Choroid plexus epithelial cell (primary cell): ENCODE measurements around the gene DRC7.

Experiments used
- DNase-seq: peaks from one replicate; pipeline ENCODE4 v3.0.0-alpha.2; 2010; ENCODE audit warnings: low read depth
- H3K4me3 ChIP-seq: 2 replicates; pipeline ENCODE4 v1.5.1; 2011; ENCODE audit warnings: low read depth, mild to moderate bottlenecking, control low read depth, low read length, moderate library complexity
- CTCF ChIP-seq: conservative IDR thresholded peaks from 2 replicates; pipeline ENCODE4 v1.5.1; 2011; ENCODE audit warnings: low read depth, mild to moderate bottlenecking, control low read depth, inconsistent platforms, low read length, moderate library complexity

DRC7 gene

DNA sequence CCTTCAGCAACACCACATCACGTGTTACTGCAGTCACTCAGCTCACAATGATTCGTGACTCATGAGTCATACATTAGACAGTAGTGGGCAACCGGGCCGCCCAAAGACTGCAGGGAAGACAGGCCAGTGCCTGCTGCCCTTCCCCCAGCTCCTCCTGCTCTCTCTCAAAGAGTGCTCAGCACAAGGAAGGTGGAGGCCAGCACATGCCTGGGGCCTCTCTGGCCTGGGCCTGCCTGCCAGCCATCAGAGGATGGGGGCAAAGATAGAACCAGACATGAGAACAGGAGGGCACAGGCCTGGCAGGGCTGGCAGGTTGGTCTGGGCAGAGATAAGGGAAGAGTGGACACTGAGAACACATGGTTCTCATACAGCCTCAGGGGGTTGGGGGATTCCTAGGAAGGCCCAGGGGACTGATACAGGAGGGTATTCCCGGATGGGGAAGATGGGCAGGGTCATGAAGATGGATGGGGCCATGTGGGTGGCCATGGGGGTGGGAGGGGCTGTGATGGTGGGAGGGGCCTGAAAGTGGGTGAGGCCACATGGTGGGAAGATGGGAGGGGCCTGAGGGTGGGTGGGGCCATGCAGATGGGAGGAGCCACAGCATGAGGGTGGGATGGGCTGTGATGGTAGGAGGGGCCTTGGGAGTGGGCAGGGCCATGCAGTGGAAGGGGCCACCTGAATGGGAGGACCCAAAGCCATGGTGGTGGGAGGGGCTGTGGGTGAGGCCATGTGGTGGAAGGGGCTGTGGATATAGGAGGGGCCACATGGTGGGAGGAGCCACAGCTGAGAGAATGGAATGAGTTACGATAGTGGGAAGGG, 69.9 kb downstream of the DRC7 start:
- no peak overlapping the region for H3K4me3 ChIP-seq
- TF ChIP-seq CTCF, result no peak
- peak; percentile 79 for DNase-seq

DNA sequence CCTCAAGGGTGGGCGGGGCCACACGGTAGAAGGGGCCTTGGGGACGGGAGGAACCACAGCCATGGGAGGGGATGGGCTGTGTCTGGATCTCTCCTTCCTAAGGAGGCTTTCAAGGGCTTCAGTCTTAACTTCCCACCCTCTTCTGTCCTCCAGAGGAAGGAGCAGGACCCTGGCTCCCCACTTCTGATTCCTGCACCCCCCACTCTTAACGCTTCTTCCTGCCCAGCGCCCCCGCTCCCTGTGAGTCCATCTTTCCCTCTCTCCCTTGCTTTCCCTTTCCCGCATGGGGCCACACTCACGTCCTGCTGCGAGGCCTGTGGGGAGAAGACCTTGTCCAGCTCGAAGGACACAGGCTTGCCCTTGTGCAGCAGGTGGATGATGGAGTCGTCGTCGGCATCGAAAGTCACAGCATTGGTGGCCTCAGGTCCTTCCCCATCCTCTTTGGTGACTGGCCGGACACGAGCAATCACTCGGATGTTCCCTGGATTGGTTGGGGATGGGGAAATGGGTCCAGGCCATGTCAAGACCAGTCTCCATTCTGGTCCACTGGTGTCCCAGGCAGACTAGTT, 70.6 kb downstream of the DRC7 start:
- no peak for TF ChIP-seq CTCF
- DNase-seq, result no peak
- no peak overlapping the region for H3K4me3 ChIP-seq

DNA sequence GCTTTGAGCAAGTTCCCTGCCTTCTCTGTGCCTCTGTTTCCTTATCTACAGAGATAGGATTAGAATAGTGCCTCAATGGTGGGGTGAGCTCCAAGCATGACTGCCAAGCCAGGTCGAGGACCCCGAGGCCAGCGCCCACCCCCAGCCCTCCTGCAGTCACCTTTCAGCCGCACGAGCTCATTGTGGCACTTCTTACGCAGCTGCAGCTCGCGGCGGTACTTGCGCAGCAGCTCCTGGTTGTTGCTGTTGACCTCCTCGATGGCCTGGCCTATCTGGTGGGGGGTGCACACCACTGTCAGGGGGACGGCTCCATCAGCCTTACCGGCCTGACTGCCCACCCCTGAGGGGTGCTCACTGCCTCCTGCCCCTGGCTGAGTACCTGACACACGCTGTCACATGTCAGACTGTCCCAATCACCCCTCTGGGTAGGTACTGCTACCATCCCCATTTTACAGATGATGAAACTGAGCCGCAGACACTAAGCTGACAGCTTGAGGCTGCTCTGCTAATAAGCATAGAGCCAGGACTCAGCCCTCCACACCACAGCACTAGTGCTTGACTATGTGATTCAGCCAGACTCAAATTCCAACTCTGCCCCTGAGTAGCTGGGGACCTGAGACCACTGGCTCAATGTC, 72.2 kb downstream of the DRC7 start:
- H3K4me3 ChIP-seq, result no peak overlapping the region
- no peak for TF ChIP-seq CTCF
- no peak for DNase-seq

- H3K4me3 ChIP-seq, result no peak overlapping the region
- DNase-seq, result no peak
- no peak for TF ChIP-seq CTCF
Measured at GRCh38 chr16:57769541-57770145, 75.0 kb downstream of the DRC7 start.

- no peak for DNase-seq
- H3K4me3 ChIP-seq, result no peak overlapping the region
- no peak for TF ChIP-seq CTCF
Measured at GRCh38 chr16:57770361-57770760, 75.8 kb downstream of the DRC7 start.

DNA sequence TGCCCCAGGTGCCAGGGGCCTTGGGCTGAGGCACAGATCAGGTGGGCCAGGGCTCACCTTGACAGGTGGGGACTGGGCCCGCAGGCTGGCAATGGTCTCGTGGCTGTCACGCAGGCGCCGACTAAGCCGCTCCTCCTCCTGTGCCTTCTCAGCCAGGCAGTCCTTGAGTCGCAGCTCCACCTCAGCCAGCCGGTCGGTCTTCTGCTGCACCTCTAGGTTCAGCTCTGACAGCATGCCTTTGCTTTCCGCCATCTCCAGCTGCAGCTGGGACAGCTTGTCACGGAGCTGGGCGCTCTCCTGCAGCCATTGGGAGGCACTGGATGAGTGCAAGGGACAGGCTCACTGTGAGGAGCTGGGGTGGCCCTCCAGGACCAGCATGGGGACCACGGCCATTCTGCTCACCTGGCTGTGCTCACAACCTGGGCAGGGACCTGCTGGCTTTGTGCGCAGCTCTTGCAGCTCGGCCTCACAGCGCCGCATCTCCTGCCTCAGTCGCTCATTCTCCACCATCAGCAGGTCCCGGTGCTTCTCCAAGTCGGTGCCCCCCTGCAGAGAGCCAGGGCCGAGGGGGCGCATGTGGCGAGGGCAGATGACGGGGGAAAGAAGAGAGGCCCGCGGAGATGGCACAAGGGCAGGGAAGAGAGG, 76.7 kb downstream of the DRC7 start:
- no peak for TF ChIP-seq CTCF
- no peak overlapping the region for H3K4me3 ChIP-seq
- no peak for DNase-seq
